Measurements from ENCODE around the gene NGEF.

DNA sequence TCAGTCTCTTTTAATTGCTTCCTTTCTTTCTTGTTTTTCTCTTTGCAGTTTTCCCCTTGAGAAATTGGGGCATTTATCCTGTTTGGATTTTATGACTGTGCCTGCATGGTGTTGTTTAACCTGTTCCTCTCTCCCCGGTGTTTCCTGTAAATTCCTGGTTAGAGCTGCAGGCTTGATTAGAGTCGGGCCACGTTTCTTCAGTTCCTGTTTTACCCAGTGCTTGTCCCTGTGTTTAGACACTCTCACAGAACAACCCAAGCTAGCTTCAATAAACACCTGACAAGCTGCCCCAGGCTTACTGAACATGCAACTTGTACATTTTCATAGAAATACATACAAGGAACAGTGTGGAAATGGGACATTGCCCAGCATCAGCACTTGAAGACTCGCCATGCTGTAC is 53.9 kb downstream of the NGEF start:
- TF ChIP-seq, protein P1, sequence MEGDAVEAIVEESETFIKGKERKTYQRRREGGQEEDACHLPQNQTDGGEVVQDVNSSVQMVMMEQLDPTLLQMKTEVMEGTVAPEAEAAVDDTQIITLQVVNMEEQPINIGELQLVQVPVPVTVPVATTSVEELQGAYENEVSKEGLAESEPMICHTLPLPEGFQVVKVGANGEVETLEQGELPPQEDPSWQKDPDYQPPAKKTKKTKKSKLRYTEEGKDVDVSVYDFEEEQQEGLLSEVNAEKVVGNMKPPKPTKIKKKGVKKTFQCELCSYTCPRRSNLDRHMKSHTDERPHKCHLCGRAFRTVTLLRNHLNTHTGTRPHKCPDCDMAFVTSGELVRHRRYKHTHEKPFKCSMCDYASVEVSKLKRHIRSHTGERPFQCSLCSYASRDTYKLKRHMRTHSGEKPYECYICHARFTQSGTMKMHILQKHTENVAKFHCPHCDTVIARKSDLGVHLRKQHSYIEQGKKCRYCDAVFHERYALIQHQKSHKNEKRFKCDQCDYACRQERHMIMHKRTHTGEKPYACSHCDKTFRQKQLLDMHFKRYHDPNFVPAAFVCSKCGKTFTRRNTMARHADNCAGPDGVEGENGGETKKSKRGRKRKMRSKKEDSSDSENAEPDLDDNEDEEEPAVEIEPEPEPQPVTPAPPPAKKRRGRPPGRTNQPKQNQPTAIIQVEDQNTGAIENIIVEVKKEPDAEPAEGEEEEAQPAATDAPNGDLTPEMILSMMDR (conservative IDR thresholded peaks at IDR 0.05 in 1 of 2, IDR thresholded peaks at IDR 0.05 in 1 of 2; ENCODE audit: low read depth in 1 of 2, low read length in 2 of 2) = no peak
- no peak for TF ChIP-seq EZH2 (IDR thresholded peaks at IDR 0.05; ENCODE audit: low read length, missing control alignments)

Data from fibroblast of lung (primary cell).